ENCODE measurements around the gene RNF186.

- TF ChIP-seq CTCF (IDR thresholded peaks at IDR 0.05; ENCODE audit: low read depth, low read length), result no peak
- TF ChIP-seq POLR2A (IDR thresholded peaks at IDR 0.05; ENCODE audit: extremely low read depth, insufficient read length), result no peak
- TF ChIP-seq MAX (IDR thresholded peaks at IDR 0.05; ENCODE audit: low read depth, low read length), result no peak
- TF ChIP-seq MYC (IDR thresholded peaks at IDR 0.05; ENCODE audit: low read depth, low read length), result no peak
Measured at GRCh38 chr1:19774180-19774785, 40.8 kb downstream of the RNF186 start.
